Measurements from ENCODE around the gene ACOD1. TPM values are rescaled to one million over a fixed set of nuclear protein-coding genes. Genes with fewer than 3 reads are reported as not detected.

The ACOD1 gene
- total RNA-seq, 1 experiment from 2014 or later: not detected

GRCh38 chr13:76912476-76912875 is 35.8 kb upstream of the ACOD1 start:
- no peaks in the 10 kb centered on the region for H3K4me1 ChIP-seq (ENCODE audit: insufficient read depth, low read length)
- Mint-ChIP-seq H3K36me3 (ENCODE audit: insufficient read depth in 1 of 3, low read depth in 3 of 3) (no peaks in the 10 kb centered on the region; a peak in 1 of 7 replicates), H3K27ac (no peak overlapping the region), H3K9me3 (no peaks in the 10 kb centered on the region), H3K27me3 (ENCODE audit: low read depth) (no peaks in the 10 kb centered on the region), H3K4me1 (no peaks in the 10 kb centered on the region), H3K4me3 (no peak overlapping the region)
- no peaks in the 10 kb centered on the region for H3K79me2 ChIP-seq (ENCODE audit: insufficient read depth, low read length)
- WGBS (ENCODE audit: extremely low coverage, insufficient read length, low lambda C conversion rate): no CpG with 5 or more reads among the region's 3 CpGs
- no peaks in the 10 kb centered on the region for H3K23me2 ChIP-seq (ENCODE audit: insufficient read length, low read depth, low read length, poor library complexity, severe bottlenecking)
- no peak overlapping the region for H4K5ac ChIP-seq (ENCODE audit: insufficient read length, low read depth, low read length)
- no peak overlapping the region for H2AK5ac ChIP-seq (ENCODE audit: insufficient read length, low read length)
- H3T11ph ChIP-seq (ENCODE audit: low read length): no peak overlapping the region
- no peak overlapping the region for H2BK20ac ChIP-seq (ENCODE audit: low read depth, low read length, poor library complexity, severe bottlenecking)
- no peak overlapping the region for H3K23ac ChIP-seq (ENCODE audit: insufficient read length, low read depth, low read length)
- no peaks in the 10 kb centered on the region for H3K79me1 ChIP-seq (ENCODE audit: insufficient read depth, low read depth, low read length, poor library complexity, severe bottlenecking)
- H3K4me2 ChIP-seq (ENCODE audit: insufficient read depth, insufficient read length, low read length): no peak overlapping the region
- H3K56ac ChIP-seq (ENCODE audit: insufficient read length, low read depth, low read length): no peak overlapping the region
- H2BK15ac ChIP-seq (ENCODE audit: low read depth, low read length): no peak overlapping the region
- H2BK12ac ChIP-seq (ENCODE audit: insufficient read length, low read depth, low read length): no peak overlapping the region
- H2BK120ac ChIP-seq (ENCODE audit: low read depth, low read length, poor library complexity, severe bottlenecking): no peak overlapping the region
- no peak for TF ChIP-seq CTCF (conservative IDR thresholded peaks at IDR 0.05)
- no peak overlapping the region for H3K18ac ChIP-seq (ENCODE audit: insufficient read length, low read depth, low read length)
- no peak for DNase-seq
- H3K27ac ChIP-seq (ENCODE audit: insufficient read length, low read depth, low read length): no peak overlapping the region
- H3K9me3 ChIP-seq (ENCODE audit: control insufficient read depth, low read depth, low read length): no peaks in the 10 kb centered on the region
- no peak overlapping the region for H2BK5ac ChIP-seq (ENCODE audit: insufficient read length, low read length)
- no peak overlapping the region for H3K4ac ChIP-seq (ENCODE audit: low read depth, low read length)
- no peak overlapping the region for H4K91ac ChIP-seq (ENCODE audit: insufficient read length, low read depth, low read length)
- H3K9ac ChIP-seq (ENCODE audit: extremely low read depth, insufficient read length, low read length): no peak overlapping the region
- H2AFZ ChIP-seq (ENCODE audit: low read length): no peak overlapping the region
- no peaks in the 10 kb centered on the region for H3K27me3 ChIP-seq (ENCODE audit: insufficient read depth, low read length)
- no peaks in the 10 kb centered on the region for H4K20me1 ChIP-seq (ENCODE audit: control insufficient read depth, insufficient read depth, insufficient read length)
- no peak overlapping the region for H3K14ac ChIP-seq (ENCODE audit: insufficient read depth, low read length)
- no peak overlapping the region for H4K8ac ChIP-seq (replicated peaks; ENCODE audit: insufficient read length, low read depth, low read length)

All from H9 (cell line).